Esophagus muscularis mucosa (tissue), 4 donors: ENCODE data around the gene TPD52L1.

Experiments used
- EP300 ChIP-seq: sonication (generic); formaldehyde crosslinking; IDR thresholded peaks from one replicate; pipeline ENCODE4 v1.6.1; 2017; ENCODE audit warnings: antibody characterized with exemption
- POLR2A ChIP-seq: fragments of 450-650 bp; IDR thresholded peaks from one replicate; pipeline ENCODE4 v1.6.1; 2017; ENCODE audit warnings: antibody characterized with exemption, moderate library complexity, mild to moderate bottlenecking, low read depth
- POLR2AphosphoS5 ChIP-seq, 2 donors: sonication (generic); formaldehyde crosslinking; IDR thresholded peaks; one replicate each; pipeline ENCODE4 v1.6.1; 2017; ENCODE audit warnings: antibody characterized with exemption in 2 of 2
- TF ChIP-seq, protein P1 (sequence below), 3 experiments: fragments of 200-600 bp in 2 of 3; fragments of 450-650 bp in 1 of 3; sonication (generic) in 2 of 3; IDR thresholded peaks; one replicate each; pipeline ENCODE4 v1.5.1; 2017 to 2019; ENCODE audit warnings: antibody characterized with exemption in 3 of 3, mild to moderate bottlenecking in 2 of 3, moderate library complexity in 1 of 3

DNA sequence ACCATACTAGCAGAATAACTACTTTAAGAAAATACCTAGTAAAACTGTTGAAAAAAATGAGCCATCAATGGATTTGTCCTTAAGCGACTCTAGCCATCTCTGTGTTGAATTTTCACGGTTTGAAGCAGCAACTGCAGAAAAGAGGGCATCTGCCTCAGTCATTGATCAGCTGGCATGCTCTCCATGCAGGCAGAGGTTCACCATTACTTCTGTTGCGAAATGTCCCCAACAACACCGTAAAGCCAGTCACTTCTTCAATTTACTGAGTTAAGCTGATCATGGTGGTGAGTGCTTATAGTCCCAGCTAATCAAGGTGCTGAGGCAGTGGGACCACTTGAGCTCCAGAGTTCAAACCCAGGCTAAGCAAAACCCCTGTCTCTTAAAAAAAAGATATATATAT is 11.1 kb downstream of the TPD52L1 start:
- TF ChIP-seq POLR2A (no peak), EP300 (no peak), POLR2AphosphoS5 (IDR thresholded peaks at IDR 0.05) (no peak)
- TF ChIP-seq, protein P1, sequence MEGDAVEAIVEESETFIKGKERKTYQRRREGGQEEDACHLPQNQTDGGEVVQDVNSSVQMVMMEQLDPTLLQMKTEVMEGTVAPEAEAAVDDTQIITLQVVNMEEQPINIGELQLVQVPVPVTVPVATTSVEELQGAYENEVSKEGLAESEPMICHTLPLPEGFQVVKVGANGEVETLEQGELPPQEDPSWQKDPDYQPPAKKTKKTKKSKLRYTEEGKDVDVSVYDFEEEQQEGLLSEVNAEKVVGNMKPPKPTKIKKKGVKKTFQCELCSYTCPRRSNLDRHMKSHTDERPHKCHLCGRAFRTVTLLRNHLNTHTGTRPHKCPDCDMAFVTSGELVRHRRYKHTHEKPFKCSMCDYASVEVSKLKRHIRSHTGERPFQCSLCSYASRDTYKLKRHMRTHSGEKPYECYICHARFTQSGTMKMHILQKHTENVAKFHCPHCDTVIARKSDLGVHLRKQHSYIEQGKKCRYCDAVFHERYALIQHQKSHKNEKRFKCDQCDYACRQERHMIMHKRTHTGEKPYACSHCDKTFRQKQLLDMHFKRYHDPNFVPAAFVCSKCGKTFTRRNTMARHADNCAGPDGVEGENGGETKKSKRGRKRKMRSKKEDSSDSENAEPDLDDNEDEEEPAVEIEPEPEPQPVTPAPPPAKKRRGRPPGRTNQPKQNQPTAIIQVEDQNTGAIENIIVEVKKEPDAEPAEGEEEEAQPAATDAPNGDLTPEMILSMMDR (IDR thresholded peaks at IDR 0.05): no peak
